ENCODE results near the gene BACH2. TPM values are rescaled to one million over a fixed set of nuclear protein-coding genes. Genes with fewer than 3 reads are reported as not detected.
"Not testable (repeated sequence)": the region's sequence is repeated elsewhere in the genome, so short reads cannot be mapped to it uniquely, and the experiment has no call there.

The BACH2 gene
- polyA plus RNA-seq, 1 donor (not counting 4 experiments of a cell fraction or from before 2014, with no cell fraction given) = 0.50 TPM

DNA sequence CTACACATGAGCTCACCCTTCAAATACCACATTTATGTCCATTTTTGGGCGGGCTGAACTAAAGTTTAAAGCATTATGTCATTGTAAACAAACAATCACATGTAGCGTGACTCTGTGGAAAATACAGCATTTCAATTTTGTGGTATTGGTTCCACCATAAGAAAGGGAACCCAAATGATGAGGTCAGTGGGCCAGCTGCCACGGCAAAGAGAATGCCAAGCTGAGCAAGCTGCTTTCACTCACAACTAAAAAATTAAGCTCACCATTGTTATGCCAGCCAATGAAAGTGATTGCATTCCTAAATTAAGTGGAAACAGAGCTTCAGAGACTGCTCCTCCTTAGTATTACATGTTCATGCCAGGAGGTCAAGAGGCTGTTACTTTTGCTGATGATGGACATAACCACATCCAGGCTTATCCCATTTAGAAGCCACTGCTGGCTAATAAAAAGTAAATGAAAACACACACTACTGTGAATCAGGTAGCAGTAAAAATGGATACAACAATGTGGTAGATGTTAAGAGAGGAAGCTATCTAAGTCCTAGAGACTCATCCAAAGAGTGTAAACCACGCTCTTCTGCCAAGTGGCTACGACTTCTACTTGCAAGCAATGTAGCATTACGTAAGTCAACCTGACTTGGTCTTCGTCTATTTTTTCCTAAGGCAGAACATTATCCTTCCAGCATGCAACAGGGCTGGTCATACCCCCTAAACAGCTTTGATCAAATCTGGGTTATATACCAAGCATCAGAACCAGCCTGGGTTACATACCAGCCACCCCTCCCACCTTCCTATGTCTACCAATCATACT lies 164.8 kb downstream of the BACH2 start:
- Histone ChIP-seq H3K4me2 (ENCODE audit: control insufficient read depth, extremely low read depth, insufficient read depth, low read depth, low read length) (no peak overlapping the region), H2AFZ (ENCODE audit: control insufficient read depth, low read length) (no peak overlapping the region), H3K9ac (ENCODE audit: control insufficient read depth, extremely low read depth, insufficient read depth, low read length) (no peak overlapping the region), H3K27ac (ENCODE audit: control insufficient read depth, insufficient read depth, low read length) (no peak overlapping the region), H3K4me3 (ENCODE audit: control insufficient read depth in 2 of 3, extremely low read depth in 1 of 3, insufficient read depth in 2 of 3, low read depth in 1 of 3, low read length in 3 of 3) (no peak overlapping the region), H3K36me3 (ENCODE audit: control insufficient read depth in 2 of 2, extremely low read depth in 1 of 2, insufficient read depth in 2 of 2, low read length in 2 of 2) (no peaks in the 10 kb centered on the region), H3K9me3 (ENCODE audit: control insufficient read depth, low read depth, low read length) (no peaks in the 10 kb centered on the region), H3K79me2 (ENCODE audit: control insufficient read depth, insufficient read depth, low read length) (no peaks in the 10 kb centered on the region), H3K9me1 (ENCODE audit: control insufficient read depth, extremely low read depth, insufficient read depth, low read length) (no peaks in the 10 kb centered on the region), H3K4me1 (ENCODE audit: control insufficient read depth, extremely low read depth, insufficient read depth, low read length) (no peaks in the 10 kb centered on the region), H4K20me1 (ENCODE audit: control insufficient read depth, extremely low read depth, insufficient read depth, low read length) (no peaks in the 10 kb centered on the region), H3K27me3 (ENCODE audit: control insufficient read depth, extremely low read depth, insufficient read depth, low read length) (no peaks in the 10 kb centered on the region)
- DNase-seq (ENCODE audit: low read depth, low spot score) (no peak), FAIRE-seq (peak; percentile 9)
- dilution Hi-C loops (cut with MboI; ENCODE audit: extremely low pct_ligation_motif_present, low sequenced_read_pairs) = no loop called here
- TF ChIP-seq EZH2 (IDR thresholded peaks at IDR 0.05; ENCODE audit: low read length) = no peak
- TF ChIP-seq, protein P1, sequence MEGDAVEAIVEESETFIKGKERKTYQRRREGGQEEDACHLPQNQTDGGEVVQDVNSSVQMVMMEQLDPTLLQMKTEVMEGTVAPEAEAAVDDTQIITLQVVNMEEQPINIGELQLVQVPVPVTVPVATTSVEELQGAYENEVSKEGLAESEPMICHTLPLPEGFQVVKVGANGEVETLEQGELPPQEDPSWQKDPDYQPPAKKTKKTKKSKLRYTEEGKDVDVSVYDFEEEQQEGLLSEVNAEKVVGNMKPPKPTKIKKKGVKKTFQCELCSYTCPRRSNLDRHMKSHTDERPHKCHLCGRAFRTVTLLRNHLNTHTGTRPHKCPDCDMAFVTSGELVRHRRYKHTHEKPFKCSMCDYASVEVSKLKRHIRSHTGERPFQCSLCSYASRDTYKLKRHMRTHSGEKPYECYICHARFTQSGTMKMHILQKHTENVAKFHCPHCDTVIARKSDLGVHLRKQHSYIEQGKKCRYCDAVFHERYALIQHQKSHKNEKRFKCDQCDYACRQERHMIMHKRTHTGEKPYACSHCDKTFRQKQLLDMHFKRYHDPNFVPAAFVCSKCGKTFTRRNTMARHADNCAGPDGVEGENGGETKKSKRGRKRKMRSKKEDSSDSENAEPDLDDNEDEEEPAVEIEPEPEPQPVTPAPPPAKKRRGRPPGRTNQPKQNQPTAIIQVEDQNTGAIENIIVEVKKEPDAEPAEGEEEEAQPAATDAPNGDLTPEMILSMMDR (optimal IDR thresholded peaks at IDR 0.05 in 1 of 3, IDR thresholded peaks at IDR 0.05 in 1 of 3, conservative IDR thresholded peaks at IDR 0.05 in 1 of 3; ENCODE audit: extremely low read depth in 1 of 3, insufficient read depth in 2 of 3, low read length in 3 of 3) = no peak

DNA sequence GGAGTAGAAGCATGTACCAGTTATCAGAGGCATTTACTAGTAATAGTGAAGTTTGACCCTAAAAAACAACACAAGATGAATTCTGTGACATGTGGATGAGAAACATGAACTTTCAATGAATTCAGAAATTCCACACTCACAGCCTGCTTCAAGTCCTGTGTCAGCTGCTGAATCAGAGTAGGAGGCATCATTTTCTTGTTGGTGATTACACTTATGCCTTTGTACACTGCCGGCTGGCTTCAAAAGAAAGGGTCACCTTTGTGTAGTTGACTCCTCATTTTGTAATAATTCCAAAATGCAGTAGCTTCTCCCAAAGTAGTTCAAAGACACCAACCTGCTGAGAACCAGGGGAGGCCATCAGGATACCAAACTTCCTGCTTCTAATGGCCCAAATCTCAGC lies 165.5 kb downstream of the BACH2 start:
- no peak for TF ChIP-seq EZH2 (IDR thresholded peaks at IDR 0.05; ENCODE audit: low read length)
- TF ChIP-seq, protein P1 (optimal IDR thresholded peaks at IDR 0.05 in 1 of 3, IDR thresholded peaks at IDR 0.05 in 1 of 3, conservative IDR thresholded peaks at IDR 0.05 in 1 of 3; ENCODE audit: extremely low read depth in 1 of 3, insufficient read depth in 2 of 3, low read length in 3 of 3) = no peak
- no peak overlapping the region for H2AFZ ChIP-seq (ENCODE audit: control insufficient read depth, low read length)
- FAIRE-seq = no peak
- no peaks in the 10 kb centered on the region for H3K4me1 ChIP-seq (ENCODE audit: control insufficient read depth, extremely low read depth, insufficient read depth, low read length)
- H3K9me3 ChIP-seq (ENCODE audit: control insufficient read depth, low read depth, low read length) = no peaks in the 10 kb centered on the region
- no peak overlapping the region for H3K4me3 ChIP-seq (ENCODE audit: control insufficient read depth in 2 of 3, extremely low read depth in 1 of 3, insufficient read depth in 2 of 3, low read depth in 1 of 3, low read length in 3 of 3)
- no peaks in the 10 kb centered on the region for H4K20me1 ChIP-seq (ENCODE audit: control insufficient read depth, extremely low read depth, insufficient read depth, low read length)
- H3K9ac ChIP-seq (ENCODE audit: control insufficient read depth, extremely low read depth, insufficient read depth, low read length) = no peak overlapping the region
- H3K27me3 ChIP-seq (ENCODE audit: control insufficient read depth, extremely low read depth, insufficient read depth, low read length) = no peaks in the 10 kb centered on the region
- H3K27ac ChIP-seq (ENCODE audit: control insufficient read depth, insufficient read depth, low read length) = no peak overlapping the region
- H3K4me2 ChIP-seq (ENCODE audit: control insufficient read depth, extremely low read depth, insufficient read depth, low read depth, low read length) = no peak overlapping the region
- dilution Hi-C loops (cut with MboI; ENCODE audit: extremely low pct_ligation_motif_present, low sequenced_read_pairs) = no loop called here
- no peak for DNase-seq (ENCODE audit: low read depth, low spot score)
- no peaks in the 10 kb centered on the region for H3K36me3 ChIP-seq (ENCODE audit: control insufficient read depth in 2 of 2, extremely low read depth in 1 of 2, insufficient read depth in 2 of 2, low read length in 2 of 2)
- H3K9me1 ChIP-seq (ENCODE audit: control insufficient read depth, extremely low read depth, insufficient read depth, low read length) = no peaks in the 10 kb centered on the region
- no peaks in the 10 kb centered on the region for H3K79me2 ChIP-seq (ENCODE audit: control insufficient read depth, insufficient read depth, low read length)

DNA sequence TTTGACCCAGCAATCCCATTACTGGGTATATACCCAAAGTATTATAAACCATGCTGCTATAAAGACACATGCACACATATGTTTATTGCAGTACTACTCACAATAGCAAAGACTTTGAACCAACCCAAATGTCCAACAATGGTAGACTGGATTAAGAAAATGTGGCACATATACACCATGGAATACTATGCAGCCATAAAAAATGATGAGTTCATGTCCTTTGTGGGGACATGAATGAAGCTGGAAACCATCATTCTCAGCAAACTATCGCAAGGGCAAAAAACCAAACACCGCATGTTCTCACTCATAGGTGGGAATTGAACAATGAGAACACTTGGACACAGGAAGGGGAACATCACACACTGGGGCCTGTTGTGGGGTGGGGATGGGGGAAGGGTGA lies 168.0 kb downstream of the BACH2 start:
- H3K36me3 ChIP-seq (ENCODE audit: control insufficient read depth in 2 of 2, extremely low read depth in 1 of 2, insufficient read depth in 2 of 2, low read length in 2 of 2); DNase-seq (ENCODE audit: low read depth, low spot score); FAIRE-seq; H4K20me1 ChIP-seq (ENCODE audit: control insufficient read depth, extremely low read depth, insufficient read depth, low read length); H3K79me2 ChIP-seq (ENCODE audit: control insufficient read depth, insufficient read depth, low read length); H3K9ac ChIP-seq (ENCODE audit: control insufficient read depth, extremely low read depth, insufficient read depth, low read length); dilution Hi-C loops (cut with MboI; ENCODE audit: extremely low pct_ligation_motif_present, low sequenced_read_pairs); H3K9me3 ChIP-seq (ENCODE audit: control insufficient read depth, low read depth, low read length); H2AFZ ChIP-seq (ENCODE audit: control insufficient read depth, low read length); H3K27ac ChIP-seq (ENCODE audit: control insufficient read depth, insufficient read depth, low read length); H3K9me1 ChIP-seq (ENCODE audit: control insufficient read depth, extremely low read depth, insufficient read depth, low read length); H3K27me3 ChIP-seq (ENCODE audit: control insufficient read depth, extremely low read depth, insufficient read depth, low read length); H3K4me1 ChIP-seq (ENCODE audit: control insufficient read depth, extremely low read depth, insufficient read depth, low read length); H3K4me3 ChIP-seq (ENCODE audit: control insufficient read depth in 2 of 3, extremely low read depth in 1 of 3, insufficient read depth in 2 of 3, low read depth in 1 of 3, low read length in 3 of 3); H3K4me2 ChIP-seq (ENCODE audit: control insufficient read depth, extremely low read depth, insufficient read depth, low read depth, low read length): not testable (repeated sequence)

Measured in keratinocyte (primary cell).